Hepatocyte (in vitro differentiated cells): ENCODE data around the gene CDHR2.

Experiments used
- EZH2 ChIP-seq: fragments of 200-600 bp; sonication (generic); IDR thresholded peaks from 2 replicates; pipeline ENCODE4 v1.6.1; 2016; ENCODE audit warnings: antibody characterized with exemption, mild to moderate bottlenecking, borderline replicate concordance
- TF ChIP-seq, protein P1 (sequence below): fragments of 200-600 bp; sonication (generic); IDR thresholded peaks from 2 replicates; pipeline ENCODE4 v1.5.1; 2016; ENCODE audit warnings: antibody characterized with exemption, mild to moderate bottlenecking; ENCODE audit not compliant: poor library complexity

DNA sequence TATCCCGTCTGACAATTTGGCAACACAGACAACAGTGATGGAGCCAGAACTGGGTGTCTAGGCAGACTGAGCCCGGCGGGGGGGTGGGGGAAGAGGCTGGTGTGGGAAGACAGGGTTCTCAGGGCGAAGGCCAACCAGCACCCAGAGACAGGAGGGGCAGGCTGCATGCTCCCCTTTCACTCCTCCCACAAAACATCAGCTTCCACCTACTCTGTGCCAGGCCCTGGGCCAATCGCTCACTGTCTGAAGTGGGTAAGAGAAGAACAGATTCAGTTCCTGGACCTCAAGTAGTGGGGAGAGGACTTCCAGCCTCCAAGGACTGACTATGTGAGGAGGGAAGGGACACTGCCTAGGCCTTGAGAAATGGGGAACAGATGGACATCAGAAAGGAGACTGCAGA, 78.4 kb downstream of the CDHR2 start:
- TF ChIP-seq, protein P1, sequence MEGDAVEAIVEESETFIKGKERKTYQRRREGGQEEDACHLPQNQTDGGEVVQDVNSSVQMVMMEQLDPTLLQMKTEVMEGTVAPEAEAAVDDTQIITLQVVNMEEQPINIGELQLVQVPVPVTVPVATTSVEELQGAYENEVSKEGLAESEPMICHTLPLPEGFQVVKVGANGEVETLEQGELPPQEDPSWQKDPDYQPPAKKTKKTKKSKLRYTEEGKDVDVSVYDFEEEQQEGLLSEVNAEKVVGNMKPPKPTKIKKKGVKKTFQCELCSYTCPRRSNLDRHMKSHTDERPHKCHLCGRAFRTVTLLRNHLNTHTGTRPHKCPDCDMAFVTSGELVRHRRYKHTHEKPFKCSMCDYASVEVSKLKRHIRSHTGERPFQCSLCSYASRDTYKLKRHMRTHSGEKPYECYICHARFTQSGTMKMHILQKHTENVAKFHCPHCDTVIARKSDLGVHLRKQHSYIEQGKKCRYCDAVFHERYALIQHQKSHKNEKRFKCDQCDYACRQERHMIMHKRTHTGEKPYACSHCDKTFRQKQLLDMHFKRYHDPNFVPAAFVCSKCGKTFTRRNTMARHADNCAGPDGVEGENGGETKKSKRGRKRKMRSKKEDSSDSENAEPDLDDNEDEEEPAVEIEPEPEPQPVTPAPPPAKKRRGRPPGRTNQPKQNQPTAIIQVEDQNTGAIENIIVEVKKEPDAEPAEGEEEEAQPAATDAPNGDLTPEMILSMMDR: no peak
- TF ChIP-seq EZH2: no peak
